Right lobe of liver (tissue), 6 donors: ENCODE data around the gene LRFN2. TPM values are rescaled to one million over a fixed set of nuclear protein-coding genes. Genes with fewer than 3 reads are reported as not detected.

Experiments
- ATAC-seq, 4 donors: fragments of 200-7000 bp; cut with Tn5 transposase; one replicate each; pipeline ENCODE4 v1.9.1; 2020; ENCODE audit warnings: mild to moderate bottlenecking in 4 of 4, moderate library complexity in 4 of 4
- DNase-seq, 3 donors: peaks; one replicate each; pipeline ENCODE4 v3.0.0-alpha.2; 2020
- H3K27ac ChIP-seq, 3 donors: fragments of 200-600 bp; one replicate each; pipeline ENCODE4 v1.8.0; 2022
- H3K27me3 ChIP-seq, 2 donors: fragments of 200-600 bp; one replicate each; pipeline ENCODE4 v1.8.0; 2022
- H3K36me3 ChIP-seq, 4 donors: fragments of 200-600 bp; sonication (generic) in 1 of 4; one replicate each; pipeline versions ENCODE4 v1.5.1 to v1.8.0; 2017 to 2022; ENCODE audit warnings: control low read depth in 1 of 4
- H3K4me1 ChIP-seq, 4 donors: fragments of 200-600 bp; sonication (generic) in 1 of 4; one replicate each; pipeline versions ENCODE4 v1.5.1 to v1.8.0; 2017 to 2022; ENCODE audit warnings: control low read depth in 1 of 4
- H3K4me3 ChIP-seq, 3 donors: fragments of 200-600 bp; one replicate each; pipeline ENCODE4 v1.8.0; 2022
- H3K9me3 ChIP-seq, 4 donors: fragments of 200-600 bp; sonication (generic) in 1 of 4; one replicate each; pipeline versions ENCODE4 v1.5.1 to v1.8.0; 2017 to 2022; ENCODE audit warnings: control low read depth in 1 of 4
- CTCF ChIP-seq, 4 donors: fragments of 200-600 bp in 3 of 4; fragments of 450-650 bp in 1 of 4; IDR thresholded peaks; one replicate each; pipeline versions ENCODE4 v1.5.1 to v1.8.0; 2016 to 2022; ENCODE audit warnings: antibody characterized with exemption in 4 of 4, mild to moderate bottlenecking in 2 of 4
- POLR2A ChIP-seq: fragments of 450-650 bp; IDR thresholded peaks from one replicate; pipeline ENCODE4 v1.6.1; 2017; ENCODE audit warnings: antibody characterized with exemption, mild to moderate bottlenecking
- WGBS: methylation state at CpG from one replicate; pipeline ENCODE4 v1.1.6; 2018; ENCODE audit warnings: low coverage, low lambda C conversion rate; ENCODE audit not compliant: insufficient coverage; ENCODE audit errors: missing lambda C conversion rate; 5-methylcytosine and 5-hydroxymethylcytosine counted together
- intact Hi-C, 2 donors: fragments of 100-400 bp; cut with DNase I; formaldehyde crosslinking; loops; one replicate each; pipeline versions ENCODE4 v1.11.2 to v1.14.1; 2022
- total RNA-seq, 6 experiments: library from RNA; depleted of rRNA in 2 of 6; stranded (reverse); fragments of >200 nt in 2 of 6; fragmentation: NEBNext Ultra II Directional in 3 of 6; extraction: Animal tissue kit (Norgen Biotek cat#: 25700) in 3 of 6; gene quantifications; one replicate each; pipeline versions ENCODE4 v1.1.0 to v1.2.4, GENCODE V29; 2016 to 2023
- donor health status: DM: no; HTN: yes; CAD: no.
- donor health status: DM: no; HTN: no; CAD: no.
- donor health status: DM: no; HTN: no; CAD: no.
- donor health status: DM: no; HTN: yes; CAD: no.
- donor health status: DM: no; HTN: yes; CAD: no.

Gene LRFN2
- total RNA-seq, 6 experiments from 2014 or later = 0.19 TPM; not detected in 5

DNA sequence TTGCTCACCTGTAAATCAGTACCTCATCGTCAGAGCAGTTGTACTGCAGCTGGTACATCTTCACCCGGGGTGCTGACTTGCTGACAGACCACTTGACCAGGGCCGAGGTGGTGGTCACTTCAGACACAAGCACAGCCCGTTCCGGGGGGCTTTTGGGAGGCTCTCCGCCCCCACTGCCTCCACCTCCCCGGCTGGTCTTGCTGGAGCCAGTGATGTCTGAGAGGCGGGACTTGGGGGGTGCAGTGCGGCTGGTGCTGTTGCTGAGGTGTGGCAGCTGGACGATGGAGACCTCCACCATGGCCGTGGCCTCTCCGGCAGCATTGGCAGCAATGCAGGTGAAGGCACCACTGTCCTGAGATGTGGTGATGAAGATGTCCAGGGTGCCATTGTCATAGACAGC, 155.5 kb downstream of the LRFN2 start:
- Histone ChIP-seq H3K4me3 (no peak overlapping the region), H3K27me3 (no peaks in the 10 kb centered on the region), H3K36me3 (no peaks in the 10 kb centered on the region), H3K27ac (no peak overlapping the region), H3K4me1 (no peaks in the 10 kb centered on the region), H3K9me3 (no peaks in the 10 kb centered on the region)
- no peak for TF ChIP-seq POLR2A
- no peak for TF ChIP-seq CTCF (IDR thresholded peaks at IDR 0.05)
- DNase-seq (no peak), ATAC-seq (peak in 1 of 4 donors; percentile 21)
- 79% methylated on average over 5 of the region's 12 CpGs for WGBS
- intact Hi-C loops = no loop called here

- H3K27ac ChIP-seq = no peak overlapping the region
- H3K9me3 ChIP-seq = no peaks in the 10 kb centered on the region
- TF ChIP-seq CTCF (IDR thresholded peaks at IDR 0.05) (no peak), POLR2A (no peak)
- DNase-seq (no peak), ATAC-seq (no peak)
- H3K4me1 ChIP-seq = no peaks in the 10 kb centered on the region
- intact Hi-C loops = no loop called here
- no peaks in the 10 kb centered on the region for H3K27me3 ChIP-seq
- H3K4me3 ChIP-seq = no peak overlapping the region
- 88% methylated on average over 3 of the region's 3 CpGs for WGBS
- no peaks in the 10 kb centered on the region for H3K36me3 ChIP-seq
Observed at GRCh38 chr6:40427196-40427595, 160.0 kb downstream of the LRFN2 start.

- ATAC-seq = no peak
- Histone ChIP-seq H3K9me3 (no peaks in the 10 kb centered on the region), H3K4me1 (no peaks in the 10 kb centered on the region), H3K27ac (no peak overlapping the region), H3K36me3 (no peaks in the 10 kb centered on the region), H3K4me3 (no peak overlapping the region), H3K27me3 (no peaks in the 10 kb centered on the region)
- TF ChIP-seq POLR2A (no peak), CTCF (IDR thresholded peaks at IDR 0.05) (no peak)
- no peak for DNase-seq
- WGBS = 69% methylated on average over 6 of the region's 7 CpGs
- intact Hi-C loops = no loop called here
Observed at GRCh38 chr6:40426346-40427066, 160.7 kb downstream of the LRFN2 start.

DNA sequence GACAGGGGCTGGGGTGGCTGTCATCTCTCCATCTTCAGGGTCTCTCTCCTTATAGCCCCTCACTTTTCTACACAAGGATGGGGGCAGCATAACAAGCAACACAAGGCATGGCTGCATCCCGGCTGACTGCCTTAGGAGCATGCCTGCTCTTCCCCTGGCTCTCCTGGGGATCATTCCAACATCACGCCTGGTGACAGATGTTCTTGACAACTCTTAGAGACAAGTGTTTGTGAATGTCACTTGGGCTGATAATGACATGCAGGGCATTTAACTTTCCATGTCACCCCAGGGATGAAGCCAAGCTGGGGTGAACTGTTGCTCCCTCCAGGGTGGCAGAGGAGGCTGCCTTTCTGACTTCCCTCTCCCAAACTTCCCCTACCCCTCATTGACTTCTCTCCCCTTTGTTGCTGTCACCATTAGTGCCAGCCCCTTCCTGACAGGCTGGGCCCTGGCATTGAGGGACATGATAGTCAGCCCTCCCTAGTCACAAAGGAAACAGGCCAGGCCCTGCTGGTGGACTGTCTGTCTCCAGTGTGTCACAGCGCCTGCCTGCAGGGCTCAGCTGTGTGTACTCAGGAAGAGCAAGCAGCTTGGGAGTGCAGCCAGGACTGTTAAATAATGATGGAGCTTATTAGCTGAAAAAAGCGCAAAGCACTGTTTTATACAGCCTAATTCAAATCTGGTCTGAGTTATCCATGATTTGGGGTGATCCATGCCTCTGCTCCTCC, 161.8 kb downstream of the LRFN2 start:
- ATAC-seq (peak in 3 of 4 donors; percentile 24 to 58 (median 38)), DNase-seq (no peak)
- no peaks in the 10 kb centered on the region for H3K27me3 ChIP-seq
- no peak for TF ChIP-seq POLR2A
- TF ChIP-seq CTCF (IDR thresholded peaks at IDR 0.05) = no peak
- no peak overlapping the region for H3K4me3 ChIP-seq
- no peak overlapping the region for H3K27ac ChIP-seq
- H3K36me3 ChIP-seq = no peaks in the 10 kb centered on the region
- no peaks in the 10 kb centered on the region for H3K4me1 ChIP-seq
- H3K9me3 ChIP-seq = no peaks in the 10 kb centered on the region
- intact Hi-C loops = no loop called here
- 57% methylated on average over 1 of the region's 4 CpGs for WGBS
